ENCODE measurements around the gene PRPF18.

DNA sequence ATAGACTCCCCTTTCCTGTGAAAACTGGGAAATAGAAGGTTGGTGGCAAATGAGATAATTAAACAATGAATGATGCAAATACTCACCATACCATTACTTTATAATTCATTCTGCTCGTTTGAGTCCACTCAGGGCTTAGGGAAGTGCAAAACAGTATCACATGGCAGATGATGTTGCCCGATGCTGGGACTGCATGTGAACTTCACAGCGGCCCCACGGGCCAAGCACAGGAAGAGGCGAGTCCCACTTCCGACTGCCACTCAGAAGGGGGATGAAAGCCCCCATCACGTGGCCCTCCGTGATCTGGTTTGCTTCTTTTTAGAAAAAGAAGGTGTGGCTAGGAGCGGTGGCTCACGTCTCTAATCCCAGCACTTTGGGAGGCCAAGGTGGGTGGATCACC is 71.5 kb downstream of the PRPF18 start:
- TF ChIP-seq, protein P1, sequence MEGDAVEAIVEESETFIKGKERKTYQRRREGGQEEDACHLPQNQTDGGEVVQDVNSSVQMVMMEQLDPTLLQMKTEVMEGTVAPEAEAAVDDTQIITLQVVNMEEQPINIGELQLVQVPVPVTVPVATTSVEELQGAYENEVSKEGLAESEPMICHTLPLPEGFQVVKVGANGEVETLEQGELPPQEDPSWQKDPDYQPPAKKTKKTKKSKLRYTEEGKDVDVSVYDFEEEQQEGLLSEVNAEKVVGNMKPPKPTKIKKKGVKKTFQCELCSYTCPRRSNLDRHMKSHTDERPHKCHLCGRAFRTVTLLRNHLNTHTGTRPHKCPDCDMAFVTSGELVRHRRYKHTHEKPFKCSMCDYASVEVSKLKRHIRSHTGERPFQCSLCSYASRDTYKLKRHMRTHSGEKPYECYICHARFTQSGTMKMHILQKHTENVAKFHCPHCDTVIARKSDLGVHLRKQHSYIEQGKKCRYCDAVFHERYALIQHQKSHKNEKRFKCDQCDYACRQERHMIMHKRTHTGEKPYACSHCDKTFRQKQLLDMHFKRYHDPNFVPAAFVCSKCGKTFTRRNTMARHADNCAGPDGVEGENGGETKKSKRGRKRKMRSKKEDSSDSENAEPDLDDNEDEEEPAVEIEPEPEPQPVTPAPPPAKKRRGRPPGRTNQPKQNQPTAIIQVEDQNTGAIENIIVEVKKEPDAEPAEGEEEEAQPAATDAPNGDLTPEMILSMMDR (conservative IDR thresholded peaks at IDR 0.05 in 1 of 2, IDR thresholded peaks at IDR 0.05 in 1 of 2; ENCODE audit: low read depth in 1 of 2, low read length in 2 of 2): no peak
- no peak for TF ChIP-seq EZH2 (IDR thresholded peaks at IDR 0.05; ENCODE audit: low read length, missing control alignments)

Measured in fibroblast of lung (primary cell).